DOHH2 (cell line): ENCODE measurements around the gene ZBTB11.
"Not testable (repeated sequence)": the region's sequence is repeated elsewhere in the genome, so short reads cannot be mapped to it uniquely, and the experiment has no call there.

Experiments used
- H3F3A ChIP-seq: fragments of 200-600 bp; sonication (generic), shearing (Covaris generic); 2 replicates; pipeline ENCODE4 v1.6.0; 2016; ENCODE audit warnings: antibody characterized with exemption, mild to moderate bottlenecking; ENCODE audit not compliant: control insufficient read depth, insufficient read depth
- H3K27ac ChIP-seq: fragments of 200-600 bp; sonication (generic); 2 replicates; pipeline ENCODE4 v1.5.1; 2014; ENCODE audit warnings: low read depth, mild to moderate bottlenecking, low read length, moderate library complexity
- H3K27me3 ChIP-seq: fragments of 200-600 bp; sonication (generic); 2 replicates; pipeline ENCODE4 v1.6.1; 2014; ENCODE audit warnings: mild to moderate bottlenecking, low read length, mixed read lengths; ENCODE audit not compliant: control insufficient read depth
- H3K36me3 ChIP-seq: fragments of 200-600 bp; sonication (generic); 2 replicates; pipeline ENCODE4 v1.6.1; 2014; ENCODE audit warnings: mild to moderate bottlenecking, low read length, moderate library complexity, mixed read lengths; ENCODE audit not compliant: control insufficient read depth
- H3K4me1 ChIP-seq: fragments of 200-600 bp; sonication (generic); 2 replicates; pipeline ENCODE4 v1.6.1; 2014; ENCODE audit warnings: mild to moderate bottlenecking, low read length, mixed read lengths; ENCODE audit not compliant: control insufficient read depth
- H3K4me2 ChIP-seq: fragments of 200-600 bp; sonication (generic); 2 replicates; pipeline ENCODE4 v1.6.0; 2014; ENCODE audit warnings: mild to moderate bottlenecking, low read length, moderate library complexity
- H3K4me3 ChIP-seq: fragments of 200-600 bp; sonication (generic); 2 replicates; pipeline ENCODE4 v1.5.1; 2014; ENCODE audit warnings: mild to moderate bottlenecking, low read length, mixed read lengths
- H3K79me2 ChIP-seq: fragments of 200-600 bp; sonication (generic); 2 replicates; pipeline ENCODE4 v1.6.1; 2014; ENCODE audit warnings: mild to moderate bottlenecking, low read length, mixed read lengths; ENCODE audit not compliant: control insufficient read depth
- H3K9me2 ChIP-seq: fragments of 200-600 bp; sonication (generic); replicated peaks from 2 replicates; pipeline ENCODE4 v1.6.1; 2014; ENCODE audit warnings: mild to moderate bottlenecking, low read length, mixed read lengths; ENCODE audit not compliant: control insufficient read depth
- H3K9me3 ChIP-seq: fragments of 200-600 bp; sonication (generic); 2 replicates; pipeline ENCODE4 v1.6.1; 2014; ENCODE audit warnings: antibody characterized with exemption, low read length, mixed read lengths; ENCODE audit not compliant: control insufficient read depth, insufficient read depth
- H4K20me1 ChIP-seq: fragments of 200-600 bp; sonication (generic); 2 replicates; pipeline ENCODE4 v1.6.0; 2014; ENCODE audit warnings: low read depth, mild to moderate bottlenecking, antibody characterized with exemption, low read length, moderate library complexity; ENCODE audit not compliant: control insufficient read depth, insufficient read depth
- CTCF ChIP-seq: fragments of 200-600 bp; sonication (generic); IDR thresholded peaks from one replicate; pipeline ENCODE4 v1.5.1; 2014; ENCODE audit warnings: antibody characterized with exemption, mild to moderate bottlenecking, low read depth, low read length; ENCODE audit not compliant: poor library complexity, severe bottlenecking
- EZH2phosphoT487 ChIP-seq: fragments of 200-600 bp; sonication (generic); IDR thresholded peaks from 2 replicates; pipeline ENCODE4 v1.6.1; 2017; ENCODE audit warnings: borderline replicate concordance, mild to moderate bottlenecking, antibody characterized with exemption, low read length, moderate library complexity, mixed read lengths

ZBTB11 gene

GRCh38 chr3:101634591-101635196, 42.2 kb downstream of the ZBTB11 start:
- Histone ChIP-seq H3K36me3 (no peaks in the 10 kb centered on the region), H4K20me1 (no peaks in the 10 kb centered on the region), H3K4me2 (no peak overlapping the region), H3F3A (no peaks in the 10 kb centered on the region), H3K9me2 (no peaks in the 10 kb centered on the region), H3K27me3 (no peaks in the 10 kb centered on the region), H3K4me3 (no peak overlapping the region), H3K4me1 (peaks cover 4% of the 10 kb centered on the region), H3K9me3 (no peaks in the 10 kb centered on the region), H3K79me2 (no peaks in the 10 kb centered on the region), H3K27ac (no peak overlapping the region)
- TF ChIP-seq EZH2phosphoT487 (no peak), CTCF (no peak)

- H3F3A ChIP-seq: no peaks in the 10 kb centered on the region
- peaks cover 4% of the 10 kb centered on the region for H3K4me1 ChIP-seq
- no peak overlapping the region for H3K4me3 ChIP-seq
- H3K4me2 ChIP-seq: no peak overlapping the region
- no peaks in the 10 kb centered on the region for H3K36me3 ChIP-seq
- H4K20me1 ChIP-seq: no peaks in the 10 kb centered on the region
- no peaks in the 10 kb centered on the region for H3K79me2 ChIP-seq
- no peaks in the 10 kb centered on the region for H3K9me3 ChIP-seq
- no peaks in the 10 kb centered on the region for H3K9me2 ChIP-seq
- no peak overlapping the region for H3K27ac ChIP-seq
- H3K27me3 ChIP-seq: no peaks in the 10 kb centered on the region
- TF ChIP-seq EZH2phosphoT487: no peak
- no peak for TF ChIP-seq CTCF
Observed at GRCh38 chr3:101633186-101633585, 43.7 kb downstream of the ZBTB11 start.

- H4K20me1 ChIP-seq: no peaks in the 10 kb centered on the region
- H3F3A ChIP-seq: no peaks in the 10 kb centered on the region
- H3K4me1 ChIP-seq: peaks cover 4% of the 10 kb centered on the region
- no peak overlapping the region for H3K4me3 ChIP-seq
- no peaks in the 10 kb centered on the region for H3K27me3 ChIP-seq
- no peaks in the 10 kb centered on the region for H3K9me3 ChIP-seq
- no peaks in the 10 kb centered on the region for H3K79me2 ChIP-seq
- H3K36me3 ChIP-seq: no peaks in the 10 kb centered on the region
- H3K27ac ChIP-seq: no peak overlapping the region
- H3K4me2 ChIP-seq: no peak overlapping the region
- TF ChIP-seq CTCF: no peak
- TF ChIP-seq EZH2phosphoT487: no peak
- no peaks in the 10 kb centered on the region for H3K9me2 ChIP-seq
Observed at GRCh38 chr3:101632586-101632985, 44.3 kb downstream of the ZBTB11 start.

- not testable (repeated sequence) for H3K9me3 ChIP-seq, H3K4me2 ChIP-seq, H3K4me1 ChIP-seq, H3K9me2 ChIP-seq, H3K79me2 ChIP-seq, H3K27me3 ChIP-seq, H3K36me3 ChIP-seq, H3K27ac ChIP-seq, H4K20me1 ChIP-seq, H3F3A ChIP-seq, H3K4me3 ChIP-seq
Observed at GRCh38 chr3:101631959-101632358, 45.0 kb downstream of the ZBTB11 start.
